HG03139 (cell line): ENCODE measurements around the gene ADIRF.
"Not testable (repeated sequence)": the region's sequence is repeated elsewhere in the genome, so short reads cannot be mapped to it uniquely, and the experiment has no call there.

Experiments
- ATAC-seq: cut with Tn5 transposase; IDR thresholded peaks from one replicate; pipeline ENCODE4 v1.9.1; 2021; ENCODE audit not compliant: unreplicated experiment

ADIRF gene

GRCh38 chr10:86976362-86977056 lies 8.2 kb downstream of the ADIRF start:
- ATAC-seq, result no peak

GRCh38 chr10:86978457-86978856 lies 10.2 kb downstream of the ADIRF start:
- ATAC-seq, result not testable (repeated sequence)

- no peak for ATAC-seq
Observed at GRCh38 chr10:86979296-86979818, 11.1 kb downstream of the ADIRF start.

DNA sequence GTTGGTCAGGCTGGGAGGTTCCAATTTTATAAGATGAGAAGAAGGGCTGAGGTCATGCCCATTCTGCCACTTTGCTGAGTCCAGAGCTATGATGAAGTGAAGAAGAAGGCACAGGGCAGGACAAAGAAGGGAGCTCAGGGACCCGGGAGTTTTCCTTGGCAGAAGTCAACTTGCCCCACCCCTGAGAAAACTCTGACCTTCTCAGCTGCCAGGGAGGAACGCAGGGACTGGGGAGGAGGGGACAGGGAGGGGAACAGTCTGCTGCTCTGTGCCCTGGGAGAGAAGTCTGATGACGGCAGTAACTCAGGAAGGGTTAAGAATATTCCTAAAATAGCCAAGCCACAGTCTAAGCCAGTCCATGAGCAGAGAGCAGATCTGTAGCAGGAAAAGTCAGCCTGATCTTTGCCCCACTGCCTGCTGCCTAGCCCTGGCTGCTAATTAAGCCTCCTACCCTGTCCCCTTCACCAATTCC lies 11.7 kb downstream of the ADIRF start:
- no peak for ATAC-seq

- not testable (repeated sequence) for ATAC-seq
Observed at GRCh38 chr10:86981020-86981419, 12.7 kb downstream of the ADIRF start.

GRCh38 chr10:86981716-86982115 lies 13.4 kb downstream of the ADIRF start:
- no peak for ATAC-seq

- ATAC-seq, result not testable (repeated sequence)
Observed at GRCh38 chr10:86984498-86984897, 16.2 kb downstream of the ADIRF start.

GRCh38 chr10:86988520-86988919 lies 20.2 kb downstream of the ADIRF start:
- no peak for ATAC-seq

GRCh38 chr10:86991362-86991761 lies 23.1 kb downstream of the ADIRF start:
- ATAC-seq, result not testable (repeated sequence)

DNA sequence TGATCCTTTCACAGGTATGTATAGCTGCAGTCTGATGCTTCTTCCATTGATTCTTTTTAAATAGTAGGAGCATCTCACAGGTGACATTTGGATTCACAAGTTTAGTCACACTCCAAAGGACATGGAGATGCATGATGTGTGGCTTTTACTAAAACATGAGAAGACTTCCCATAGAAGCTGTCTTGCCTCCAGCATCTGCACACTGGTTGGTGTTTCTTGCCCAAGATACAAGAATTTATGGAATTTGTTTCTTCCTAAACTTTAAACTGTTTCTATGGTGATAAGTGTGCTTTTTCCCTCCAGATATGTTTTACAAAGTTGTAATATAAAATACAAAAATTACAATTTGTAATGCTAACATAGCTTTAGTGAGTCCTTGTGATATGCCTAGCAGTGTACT lies 24.2 kb downstream of the ADIRF start:
- no peak for ATAC-seq

GRCh38 chr10:86992929-86993328 lies 24.6 kb downstream of the ADIRF start:
- ATAC-seq, result no peak

- not testable (repeated sequence) for ATAC-seq
Observed at GRCh38 chr10:86999802-87000403, 31.6 kb downstream of the ADIRF start.

GRCh38 chr10:87000491-87000890 lies 32.2 kb downstream of the ADIRF start:
- no peak for ATAC-seq

DNA sequence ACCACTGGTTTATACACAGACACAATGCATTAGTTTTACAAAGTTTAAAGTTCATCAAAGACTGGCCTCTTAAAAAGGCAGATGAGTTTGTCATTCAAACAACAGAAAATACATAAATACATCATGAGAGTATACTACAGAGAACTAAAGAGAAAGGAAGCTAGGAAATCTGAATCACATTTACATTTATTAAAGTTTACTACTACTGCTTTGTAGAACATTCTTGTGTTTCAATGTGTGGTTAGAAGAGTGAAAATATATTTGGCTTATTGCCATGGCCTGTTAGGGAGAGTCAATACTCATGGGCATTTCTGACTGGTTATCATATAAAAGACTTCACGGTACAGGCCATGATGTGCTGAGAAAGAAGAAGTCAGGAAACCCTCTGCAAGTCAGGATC lies 38.8 kb downstream of the ADIRF start:
- not testable (repeated sequence) for ATAC-seq

DNA sequence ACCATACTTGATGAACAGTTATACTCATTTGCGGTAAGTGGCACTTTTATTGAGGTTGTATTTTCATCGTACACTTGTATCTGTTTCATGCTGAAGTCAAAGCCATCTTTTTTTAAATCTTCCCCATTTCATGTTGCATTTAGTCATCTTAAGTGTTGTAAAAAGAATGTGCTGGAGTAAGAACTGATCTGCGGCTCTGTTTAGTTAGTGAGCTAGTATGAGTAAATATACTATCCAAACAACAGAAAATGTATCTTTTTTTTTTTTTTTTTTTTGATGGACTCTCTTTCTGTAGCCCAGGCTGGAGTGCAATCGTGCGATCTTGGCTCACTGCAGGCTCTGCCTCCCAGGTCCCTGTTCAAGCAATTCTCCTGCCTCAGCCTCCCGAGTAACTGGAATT lies 39.4 kb downstream of the ADIRF start:
- ATAC-seq, result not testable (repeated sequence)

DNA sequence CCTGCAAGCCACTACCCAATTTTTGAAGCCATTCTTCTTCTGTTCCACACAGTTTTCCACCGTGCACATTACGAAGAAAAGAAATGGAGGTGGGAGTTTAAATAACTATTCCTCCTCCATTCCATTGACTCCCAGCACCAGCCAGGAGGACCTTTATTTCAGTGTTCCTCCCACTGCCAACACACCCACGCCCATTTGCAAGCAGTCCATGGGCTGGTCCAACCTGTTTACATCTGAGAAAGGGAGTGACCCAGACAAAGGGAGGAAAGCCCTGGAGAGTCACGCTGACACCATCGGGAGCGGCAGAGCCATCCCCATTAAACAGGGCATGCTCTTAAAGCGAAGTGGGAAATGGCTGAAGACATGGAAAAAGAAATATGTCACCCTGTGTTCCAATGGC lies 40.0 kb downstream of the ADIRF start:
- not testable (repeated sequence) for ATAC-seq

DNA sequence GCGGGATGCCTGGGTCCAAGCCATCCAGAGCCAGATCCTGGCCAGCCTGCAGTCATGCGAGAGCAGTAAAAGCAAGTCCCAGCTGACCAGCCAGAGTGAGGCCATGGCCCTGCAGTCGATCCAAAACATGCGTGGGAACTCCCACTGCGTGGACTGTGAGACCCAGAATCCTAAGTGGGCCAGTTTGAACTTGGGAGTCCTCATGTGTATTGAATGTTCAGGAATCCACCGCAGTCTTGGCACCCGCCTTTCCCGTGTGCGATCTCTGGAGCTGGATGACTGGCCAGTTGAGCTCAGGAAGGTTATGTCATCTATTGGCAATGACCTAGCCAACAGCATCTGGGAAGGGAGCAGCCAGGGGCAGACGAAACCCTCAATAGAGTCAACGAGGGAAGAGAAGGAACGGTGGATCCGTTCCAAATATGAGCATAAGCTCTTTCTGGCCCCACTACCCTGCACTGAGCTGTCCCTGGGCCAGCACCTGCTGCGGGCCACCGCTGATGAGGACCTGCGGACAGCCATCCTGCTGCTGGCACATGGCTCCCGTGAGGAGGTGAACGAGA lies 40.9 kb downstream of the ADIRF start:
- not testable (repeated sequence) for ATAC-seq

DNA sequence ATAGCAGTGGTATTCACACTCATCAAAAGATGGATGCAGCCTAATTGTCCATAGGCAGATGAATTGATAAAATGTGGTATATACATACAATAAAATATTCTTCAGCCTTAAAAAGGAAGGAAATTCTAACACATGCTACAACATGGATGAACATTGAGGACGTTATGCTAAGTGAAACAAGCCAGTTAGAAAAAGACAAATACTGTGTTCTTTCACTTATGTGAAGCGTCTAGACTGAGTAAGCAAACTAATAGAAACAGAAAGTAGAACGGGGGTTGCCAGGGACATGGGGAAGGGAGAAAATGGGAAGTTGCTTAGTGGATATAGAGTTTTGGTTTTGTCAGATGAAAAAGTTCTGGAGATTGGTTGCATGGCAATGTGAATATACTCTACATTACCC lies 45.2 kb downstream of the ADIRF start:
- not testable (repeated sequence) for ATAC-seq

GRCh38 chr10:87014986-87015716 lies 46.9 kb downstream of the ADIRF start:
- not testable (repeated sequence) for ATAC-seq

DNA sequence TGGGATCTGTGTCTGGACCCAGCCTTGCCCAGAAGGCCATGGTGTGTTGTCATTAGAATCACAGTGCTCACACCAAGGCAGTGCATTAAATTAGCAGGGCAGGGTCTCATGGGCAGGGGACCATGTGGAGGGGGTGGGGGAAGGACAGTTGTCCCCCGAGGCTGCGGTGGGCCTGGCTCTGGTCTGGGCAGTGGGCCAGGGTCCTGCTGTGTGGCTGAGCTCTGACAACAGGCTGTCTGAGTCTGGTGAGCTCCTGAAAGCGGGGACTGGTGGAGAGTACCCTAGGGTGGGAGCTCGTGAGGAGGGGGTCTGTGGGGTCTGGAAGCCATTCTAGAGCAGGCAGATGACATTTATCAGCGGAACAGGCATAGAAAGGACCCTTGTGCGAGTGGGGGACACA lies 49.8 kb downstream of the ADIRF start:
- not testable (repeated sequence) for ATAC-seq

DNA sequence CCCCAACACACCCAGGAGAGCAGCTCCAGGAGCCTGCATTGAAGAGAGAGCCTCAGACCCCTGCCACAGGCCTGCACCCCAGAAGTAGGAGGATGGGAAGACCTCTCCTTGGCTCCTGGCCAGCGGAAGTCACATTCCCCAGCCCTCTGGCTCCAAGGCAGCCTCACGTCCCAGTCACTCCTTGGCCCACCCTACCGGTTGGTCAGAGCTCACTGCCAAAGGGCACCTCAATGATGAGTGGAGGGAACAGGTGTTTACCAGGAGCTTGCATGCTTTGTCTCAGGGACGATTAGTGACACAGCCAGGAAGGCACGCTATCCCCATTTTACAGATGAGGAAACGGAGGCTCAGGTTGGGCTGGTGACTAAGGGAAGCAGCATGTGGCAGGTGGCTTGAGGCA lies 50.8 kb downstream of the ADIRF start:
- ATAC-seq, result not testable (repeated sequence)
